Stomach (tissue), 4 donors: ENCODE data around the gene ZCCHC10.

Experiments used
- EP300 ChIP-seq: sonication (generic); formaldehyde crosslinking; IDR thresholded peaks from one replicate; pipeline ENCODE4 v1.6.1; 2017; ENCODE audit warnings: antibody characterized with exemption
- POLR2A ChIP-seq, 4 donors: fragments of 450-650 bp; IDR thresholded peaks; one replicate each; pipeline ENCODE4 v1.6.1; 2016; ENCODE audit warnings: antibody characterized with exemption in 4 of 4, control low read depth in 2 of 4, mild to moderate bottlenecking in 1 of 4, moderate library complexity in 1 of 4
- POLR2AphosphoS5 ChIP-seq, 3 donors: sonication (generic); formaldehyde crosslinking; IDR thresholded peaks; one replicate each; pipeline ENCODE4 v1.6.1; 2016; ENCODE audit warnings: antibody characterized with exemption in 3 of 3
- TF ChIP-seq, protein P1 (sequence below), 7 experiments: fragments of 450-650 bp in 4 of 7; fragments of 200-600 bp in 3 of 7; sonication (generic) in 3 of 7; IDR thresholded peaks; one replicate each; pipeline ENCODE4 v1.5.1; 2016 to 2019; ENCODE audit warnings: antibody characterized with exemption in 7 of 7, control low read depth in 2 of 7, mild to moderate bottlenecking in 1 of 7

- TF ChIP-seq, protein P1, sequence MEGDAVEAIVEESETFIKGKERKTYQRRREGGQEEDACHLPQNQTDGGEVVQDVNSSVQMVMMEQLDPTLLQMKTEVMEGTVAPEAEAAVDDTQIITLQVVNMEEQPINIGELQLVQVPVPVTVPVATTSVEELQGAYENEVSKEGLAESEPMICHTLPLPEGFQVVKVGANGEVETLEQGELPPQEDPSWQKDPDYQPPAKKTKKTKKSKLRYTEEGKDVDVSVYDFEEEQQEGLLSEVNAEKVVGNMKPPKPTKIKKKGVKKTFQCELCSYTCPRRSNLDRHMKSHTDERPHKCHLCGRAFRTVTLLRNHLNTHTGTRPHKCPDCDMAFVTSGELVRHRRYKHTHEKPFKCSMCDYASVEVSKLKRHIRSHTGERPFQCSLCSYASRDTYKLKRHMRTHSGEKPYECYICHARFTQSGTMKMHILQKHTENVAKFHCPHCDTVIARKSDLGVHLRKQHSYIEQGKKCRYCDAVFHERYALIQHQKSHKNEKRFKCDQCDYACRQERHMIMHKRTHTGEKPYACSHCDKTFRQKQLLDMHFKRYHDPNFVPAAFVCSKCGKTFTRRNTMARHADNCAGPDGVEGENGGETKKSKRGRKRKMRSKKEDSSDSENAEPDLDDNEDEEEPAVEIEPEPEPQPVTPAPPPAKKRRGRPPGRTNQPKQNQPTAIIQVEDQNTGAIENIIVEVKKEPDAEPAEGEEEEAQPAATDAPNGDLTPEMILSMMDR (IDR thresholded peaks at IDR 0.05): no peak
- TF ChIP-seq EP300 (no peak), POLR2A (IDR thresholded peaks at IDR 0.05) (no peak), POLR2AphosphoS5 (IDR thresholded peaks at IDR 0.05) (no peak)
Observed at GRCh38 chr5:133017964-133018363, 8.4 kb downstream of the ZCCHC10 start.
